GM19099 (cell line): ENCODE measurements around the gene ZNF780A.

Experiments
- POLR2A ChIP-seq: IDR thresholded peaks from 3 replicates; pipeline ENCODE4 v1.6.1; 2011; ENCODE audit warnings: low read depth; ENCODE audit not compliant: insufficient read length; ENCODE audit errors: extremely low read depth

ZNF780A gene

GRCh38 chr19:40026597-40026970, 64.2 kb downstream of the ZNF780A start:
- no peak for TF ChIP-seq POLR2A

- no peak for TF ChIP-seq POLR2A
Observed at GRCh38 chr19:40025938-40026596, 64.7 kb downstream of the ZNF780A start.

GRCh38 chr19:40023969-40024368, 66.8 kb downstream of the ZNF780A start:
- TF ChIP-seq POLR2A, result no peak
